BE2C (cell line): Measurements from ENCODE around the gene SLC12A3.

Source experiments
- DNase-seq: peaks from one replicate; pipeline ENCODE4 v3.0.0-alpha.2; 2020
- H3K27me3 ChIP-seq: fragments of 250-450 bp; sonication (Bioruptor Pico); 2 replicates; pipeline ENCODE4 v1.5.1; 2020; ENCODE audit warnings: mild to moderate bottlenecking
- H3K36me3 ChIP-seq: fragments of 250-450 bp; sonication (Bioruptor Pico); 2 replicates; pipeline ENCODE4 v1.5.1; 2020; ENCODE audit warnings: mild to moderate bottlenecking
- H3K4me1 ChIP-seq: fragments of 250-450 bp; sonication (Bioruptor Pico); 2 replicates; pipeline ENCODE4 v1.5.1; 2020
- H3K4me3 ChIP-seq: 2 replicates; pipeline ENCODE4 v1.5.1; 2011; ENCODE audit warnings: low read depth, low read length
- H3K9me3 ChIP-seq: fragments of 250-450 bp; sonication (Bioruptor Pico); 2 replicates; pipeline ENCODE4 v1.5.1; 2020
- CTCF ChIP-seq: IDR thresholded peaks from 2 replicates; pipeline ENCODE4 v1.5.1; 2012; ENCODE audit warnings: mild to moderate bottlenecking, low read depth, low read length

Gene SLC12A3

GRCh38 chr16:56918467-56919012 lies 53.5 kb downstream of the SLC12A3 start:
- no peaks in the 10 kb centered on the region for H3K9me3 ChIP-seq
- no peak overlapping the region for H3K4me3 ChIP-seq
- no peak for TF ChIP-seq CTCF
- DNase-seq = no peak
- no peaks in the 10 kb centered on the region for H3K27me3 ChIP-seq
- H3K36me3 ChIP-seq = no peaks in the 10 kb centered on the region
- no peaks in the 10 kb centered on the region for H3K4me1 ChIP-seq

- H3K4me3 ChIP-seq = no peak overlapping the region
- H3K4me1 ChIP-seq = no peaks in the 10 kb centered on the region
- DNase-seq = no peak
- no peaks in the 10 kb centered on the region for H3K36me3 ChIP-seq
- H3K27me3 ChIP-seq = no peaks in the 10 kb centered on the region
- TF ChIP-seq CTCF = no peak
- no peaks in the 10 kb centered on the region for H3K9me3 ChIP-seq
These were observed 54.2 kb downstream of the SLC12A3 start for GRCh38 chr16:56919099-56919800.

GRCh38 chr16:56921571-56921970 lies 56.6 kb downstream of the SLC12A3 start:
- TF ChIP-seq CTCF = no peak
- Histone ChIP-seq H3K4me3 (no peak overlapping the region), H3K4me1 (no peaks in the 10 kb centered on the region), H3K27me3 (no peaks in the 10 kb centered on the region), H3K36me3 (no peaks in the 10 kb centered on the region), H3K9me3 (no peaks in the 10 kb centered on the region)
- no peak for DNase-seq

- H3K27me3 ChIP-seq = no peaks in the 10 kb centered on the region
- no peak overlapping the region for H3K4me3 ChIP-seq
- no peaks in the 10 kb centered on the region for H3K9me3 ChIP-seq
- TF ChIP-seq CTCF = no peak
- H3K36me3 ChIP-seq = no peaks in the 10 kb centered on the region
- no peak for DNase-seq
- H3K4me1 ChIP-seq = no peaks in the 10 kb centered on the region
These were observed 58.6 kb downstream of the SLC12A3 start for GRCh38 chr16:56923481-56924091.

GRCh38 chr16:56927471-56927870 lies 62.5 kb downstream of the SLC12A3 start:
- Histone ChIP-seq H3K4me1 (peaks cover 13% of the 10 kb centered on the region), H3K4me3 (no peak overlapping the region), H3K27me3 (no peaks in the 10 kb centered on the region), H3K36me3 (no peaks in the 10 kb centered on the region), H3K9me3 (no peaks in the 10 kb centered on the region)
- no peak for TF ChIP-seq CTCF
- no peak for DNase-seq

- no peak for TF ChIP-seq CTCF
- DNase-seq = no peak
- no peaks in the 10 kb centered on the region for H3K9me3 ChIP-seq
- no peak overlapping the region for H3K4me3 ChIP-seq
- H3K36me3 ChIP-seq = no peaks in the 10 kb centered on the region
- H3K4me1 ChIP-seq = peaks cover 17% of the 10 kb centered on the region
- no peaks in the 10 kb centered on the region for H3K27me3 ChIP-seq
These were observed 64.6 kb downstream of the SLC12A3 start for GRCh38 chr16:56929639-56930038.
